ENCODE measurements around the gene P2RX6. TPM values are rescaled to one million over a fixed set of nuclear protein-coding genes. Genes with fewer than 3 reads are reported as not detected.

The P2RX6 gene
- total and polyA plus RNA-seq, 9 of the 15 experiments (the other 6 are each of a cell fraction or from before 2014, with no cell fraction given): 0.01 to 3.9 (median 1.5) TPM; not detected in 1

GRCh38 chr22:21052715-21053459 is 37.9 kb downstream of the P2RX6 start:
- in situ Hi-C loops (cut with MboI) (no loop called here), intact Hi-C loops (cut with micrococcal nuclease) (no loop called here)
- DNase-seq (ENCODE audit: extremely low read depth in 1 of 4, low spot score in 3 of 4) (peak in 1 of 4 experiments; percentile 55), FAIRE-seq (no peak), ATAC-seq (no peak)
- Histone ChIP-seq H3K79me2 (ENCODE audit: control insufficient read depth, insufficient read depth, low read length) (no peaks in the 10 kb centered on the region), H3K4me2 (ENCODE audit: insufficient read depth, low read length) (no peak overlapping the region), H3K4me1 (replicated peaks in 1 of 2; ENCODE audit: control insufficient read depth in 2 of 2, insufficient read depth in 2 of 2, low read length in 2 of 2) (peaks cover 26 to 40% of the 10 kb centered on the region in 2 experiments), H3K27me3 (ENCODE audit: control insufficient read depth in 2 of 2, insufficient read depth in 2 of 2, low read length in 2 of 2) (peaks cover 28 to 82% of the 10 kb centered on the region in 2 experiments; a peak in 4 of 5 replicates), H4K20me1 (replicated peaks; ENCODE audit: control insufficient read depth, insufficient read depth, low read length) (peaks cover 42% of the 10 kb centered on the region), H2AFZ (ENCODE audit: low read depth, low read length) (no peak overlapping the region), H3K9me1 (ENCODE audit: control insufficient read depth, insufficient read depth, low read length) (peaks cover 15% of the 10 kb centered on the region), H3K9ac (ENCODE audit: insufficient read depth in 1 of 2, low read depth in 2 of 2, low read length in 2 of 2) (peak overlapping the region in 1 of 2 experiments; percentile 11; a peak in 2 of 4 replicates), H3K36me3 (ENCODE audit: control insufficient read depth, insufficient read depth, low read length) (no peaks in the 10 kb centered on the region), H3K27ac (ENCODE audit: extremely low read depth, low read depth, low read length) (no peak overlapping the region), H3K9me3 (replicated peaks; ENCODE audit: control insufficient read depth, insufficient read depth, low read depth, low read length) (no peaks in the 10 kb centered on the region), H3K4me3 (no peak overlapping the region)
- BruUV-seq (replicated peaks): no TSS peak
- POLR2A ChIA-PET: interaction anchor here (0.7 to 6.1 kb wide), 9 partner anchors 7 to 404 kb away, joined by 3 to 54 read pairs (median 4); partner anchors contain the start of gene LRRC74B
- 9% methylated on average over 8 of the region's 8 CpGs for WGBS (ENCODE audit: insufficient coverage, low coverage, missing lambda C conversion rate)
- CTCF ChIA-PET (ENCODE audit: low intra/inter-chr PET ratio): no interaction called here
- no peak for TF ChIP-seq ZKSCAN3 (CRISPR knock-in tag; IDR thresholded peaks at IDR 0.05)
- no peak for TF ChIP-seq IRF2 (CRISPR knock-in tag; IDR thresholded peaks at IDR 0.05)
- TF ChIP-seq HNRNPUL1 (IDR thresholded peaks at IDR 0.05; ENCODE audit: low read length): 0 out of 2 replicates have a peak, but pooled peaks have one; percentile 6
- no peak for TF ChIP-seq NUFIP1 (IDR thresholded peaks at IDR 0.05; ENCODE audit: partially characterized antibody)
- no peak for TF ChIP-seq ATF7 (IDR thresholded peaks at IDR 0.05)
- no peak for TF ChIP-seq LEF1 (IDR thresholded peaks at IDR 0.05)
- no peak for TF ChIP-seq MAFF (IDR thresholded peaks at IDR 0.05; ENCODE audit: low read length)
- TF ChIP-seq ZBTB34 (CRISPR knock-in tag; IDR thresholded peaks at IDR 0.05): no peak
- TF ChIP-seq CHD7 (IDR thresholded peaks at IDR 0.05; ENCODE audit: low read depth, low read length): no peak

All from K562 (cell line).